ENCODE data around the gene RETREG1.
A peak's percentile ranks its signal among the peaks of the same experiment; 100 is the strongest.

RETREG1 gene

GRCh38 chr5:16508730-16509531 is 107.9 kb downstream of the RETREG1 start:
- no peaks in the 10 kb centered on the region for H3K27me3 ChIP-seq (ENCODE audit: insufficient read depth, poor library complexity, severe bottlenecking)
- peak overlapping the region; percentile 13 for H3K4me3 ChIP-seq (replicated peaks; ENCODE audit: insufficient read depth, low read length)
- TF ChIP-seq REST (IDR thresholded peaks at IDR 0.05; ENCODE audit: insufficient replicate concordance, low read depth) (peak; percentile 17), POLR2AphosphoS5 (IDR thresholded peaks at IDR 0.05; ENCODE audit: low read depth) (no peak), CTCF (IDR thresholded peaks at IDR 0.05; ENCODE audit: insufficient read depth, low read length) (no peak)
- DNase-seq (ENCODE audit: low read depth in 1 of 2, low spot score in 1 of 2): peak; percentile 54 to 78
- H3K27ac ChIP-seq (replicated peaks): peak overlapping the region; percentile 64

GRCh38 chr5:16507716-16508115 is 109.1 kb downstream of the RETREG1 start:
- Histone ChIP-seq H3K4me3 (replicated peaks; ENCODE audit: insufficient read depth, low read length) (no peak overlapping the region), H3K27me3 (ENCODE audit: insufficient read depth, poor library complexity, severe bottlenecking) (no peaks in the 10 kb centered on the region), H3K27ac (replicated peaks) (peak overlapping the region; percentile 64; the same call in 1 of the 2 replicates)
- no peak for TF ChIP-seq POLR2AphosphoS5 (IDR thresholded peaks at IDR 0.05; ENCODE audit: low read depth)
- DNase-seq (ENCODE audit: low read depth in 1 of 2, low spot score in 1 of 2): no peak

GRCh38 chr5:16505904-16506303 is 110.9 kb downstream of the RETREG1 start:
- H3K27ac ChIP-seq (replicated peaks): no peak overlapping the region
- no peak overlapping the region for H3K4me3 ChIP-seq (replicated peaks; ENCODE audit: insufficient read depth, low read length)
- TF ChIP-seq GABPA (IDR thresholded peaks at IDR 0.05; ENCODE audit: low read depth): no peak
- no peaks in the 10 kb centered on the region for H3K27me3 ChIP-seq (ENCODE audit: insufficient read depth, poor library complexity, severe bottlenecking)
- no peak for DNase-seq (ENCODE audit: low read depth in 1 of 2, low spot score in 1 of 2)

- H3K27me3 ChIP-seq (ENCODE audit: insufficient read depth, poor library complexity, severe bottlenecking): no peaks in the 10 kb centered on the region
- no peak overlapping the region for H3K4me3 ChIP-seq (replicated peaks; ENCODE audit: insufficient read depth, low read length)
- TF ChIP-seq REST (IDR thresholded peaks at IDR 0.05; ENCODE audit: insufficient replicate concordance, low read depth) (no peak), CTCF (IDR thresholded peaks at IDR 0.05; ENCODE audit: insufficient read depth, low read length) (no peak), SPI1 (IDR thresholded peaks at IDR 0.05; ENCODE audit: borderline replicate concordance, low read depth) (no peak), POLR2AphosphoS5 (IDR thresholded peaks at IDR 0.05; ENCODE audit: low read depth) (no peak), GABPA (IDR thresholded peaks at IDR 0.05; ENCODE audit: low read depth) (no peak)
- no peak for DNase-seq (ENCODE audit: low read depth in 1 of 2, low spot score in 1 of 2)
- no peak overlapping the region for H3K27ac ChIP-seq (replicated peaks)
These were observed 111.5 kb downstream of the RETREG1 start for GRCh38 chr5:16505140-16505891.

All from HL-60 (cell line).